ENCODE measurements around the gene CCL19. TPM values are rescaled to one million over a fixed set of nuclear protein-coding genes. Genes with fewer than 3 reads are reported as not detected.

Gene CCL19
- total RNA-seq, 1 donor from 2014 or later, result 1.1 TPM

DNA sequence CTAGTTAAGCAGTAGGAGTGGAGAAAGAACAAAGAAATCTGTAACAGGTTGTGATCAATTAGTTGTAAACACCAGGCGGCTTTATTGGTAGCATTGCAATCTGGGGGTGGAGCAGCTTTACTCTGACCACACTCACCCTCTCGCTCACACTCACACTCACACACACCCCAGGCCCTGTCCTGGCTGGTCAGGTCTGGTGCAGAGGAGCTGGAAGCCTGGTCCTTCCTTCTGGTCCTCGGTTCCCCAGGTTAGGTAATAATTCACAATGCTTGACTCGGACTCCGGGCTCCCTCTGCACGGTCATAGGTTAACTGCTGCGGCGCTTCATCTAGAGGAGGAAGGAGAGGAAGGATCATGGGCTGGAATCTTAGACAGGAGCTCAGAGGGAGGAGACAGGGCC, 1.6 kb downstream of the CCL19 start:
- DNase-seq (no peak), ATAC-seq (no peak)
- Histone ChIP-seq H3K9me3 (no peaks in the 10 kb centered on the region), H3K27me3 (no peaks in the 10 kb centered on the region), H3K27ac (no peak overlapping the region), H3K4me3 (no peak overlapping the region), H3K36me3 (no peaks in the 10 kb centered on the region), H3K4me1 (peaks cover 4% of the 10 kb centered on the region)
- intact Hi-C loops (cut with DNase I), result no loop called here
- TF ChIP-seq CTCF (IDR thresholded peaks at IDR 0.05), result no peak

DNA sequence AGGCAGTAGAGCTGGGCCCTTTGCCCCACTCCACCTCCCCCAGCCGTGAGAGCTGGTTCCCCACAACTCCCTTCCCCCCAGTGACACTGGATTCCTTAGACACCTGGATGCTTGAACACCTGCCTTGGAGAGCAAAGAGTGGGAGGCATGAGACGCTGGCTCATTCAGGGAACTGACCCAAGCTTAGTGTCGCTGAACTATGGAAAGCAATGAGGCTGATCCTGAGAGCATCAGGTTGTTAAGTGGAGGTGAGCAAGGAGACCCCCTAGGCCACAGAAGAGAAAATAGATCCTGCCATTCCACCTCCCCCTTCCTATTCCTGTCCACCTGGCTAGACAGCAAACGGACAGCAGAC, 2.0 kb downstream of the CCL19 start:
- Histone ChIP-seq H3K4me3 (no peak overlapping the region), H3K9me3 (no peaks in the 10 kb centered on the region), H3K4me1 (peaks cover 4% of the 10 kb centered on the region), H3K27ac (no peak overlapping the region), H3K27me3 (no peaks in the 10 kb centered on the region), H3K36me3 (no peaks in the 10 kb centered on the region)
- intact Hi-C loops (cut with DNase I), result no loop called here
- no peak for TF ChIP-seq CTCF (IDR thresholded peaks at IDR 0.05)
- no peak for DNase-seq
- ATAC-seq, result no peak

- ATAC-seq, result no peak
- intact Hi-C loops (cut with DNase I), result no loop called here
- no peaks in the 10 kb centered on the region for H3K9me3 ChIP-seq
- no peaks in the 10 kb centered on the region for H3K36me3 ChIP-seq
- no peak for TF ChIP-seq CTCF (IDR thresholded peaks at IDR 0.05)
- H3K27ac ChIP-seq, result no peak overlapping the region
- DNase-seq, result no peak
- H3K4me3 ChIP-seq, result no peak overlapping the region
- H3K4me1 ChIP-seq, result peaks cover 4% of the 10 kb centered on the region
- no peaks in the 10 kb centered on the region for H3K27me3 ChIP-seq
These were observed 2.6 kb downstream of the CCL19 start for GRCh38 chr9:34688329-34689115.

- Histone ChIP-seq H3K36me3 (no peaks in the 10 kb centered on the region), H3K9me3 (no peaks in the 10 kb centered on the region), H3K27ac (no peak overlapping the region), H3K4me3 (no peak overlapping the region), H3K27me3 (no peaks in the 10 kb centered on the region), H3K4me1 (peaks cover 4% of the 10 kb centered on the region)
- DNase-seq, result no peak
- TF ChIP-seq CTCF (IDR thresholded peaks at IDR 0.05), result no peak
- intact Hi-C loops (cut with DNase I), result no loop called here
- no peak for ATAC-seq
These were observed 3.6 kb downstream of the CCL19 start for GRCh38 chr9:34687276-34688030.

DNA sequence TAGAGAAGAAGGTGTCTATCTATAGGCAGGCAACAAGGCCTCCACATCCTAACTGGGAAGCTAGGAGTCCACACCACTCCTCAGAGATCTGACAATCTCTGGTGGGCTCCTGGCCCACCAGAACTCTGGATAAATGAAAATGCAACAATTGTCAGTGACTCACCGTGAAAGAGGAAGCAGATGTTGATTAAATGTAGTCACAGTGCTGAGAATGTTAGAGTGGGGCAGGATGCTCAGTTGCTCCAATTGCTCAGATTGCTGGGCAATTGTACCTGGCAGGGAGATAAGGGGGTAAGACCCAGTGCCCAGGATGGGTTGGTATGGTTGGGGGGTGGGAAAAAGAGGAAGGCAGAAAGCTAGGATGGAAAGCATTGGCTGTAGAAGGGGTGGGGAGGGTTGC, 4.3 kb downstream of the CCL19 start:
- Histone ChIP-seq H3K9me3 (no peaks in the 10 kb centered on the region), H3K27ac (no peak overlapping the region), H3K4me1 (peaks cover 3% of the 10 kb centered on the region), H3K36me3 (no peaks in the 10 kb centered on the region), H3K4me3 (no peak overlapping the region), H3K27me3 (no peaks in the 10 kb centered on the region)
- ATAC-seq (no peak), DNase-seq (no peak)
- no peak for TF ChIP-seq CTCF (IDR thresholded peaks at IDR 0.05)
- intact Hi-C loops (cut with DNase I), result no loop called here

Data from upper lobe of right lung (tissue), 1 donor.